GM15510 (cell line): ENCODE data around the gene TOE1.

Experiments
- POLR2A ChIP-seq: IDR thresholded peaks from 3 replicates; pipeline ENCODE4 v1.6.1; 2011; ENCODE audit warnings: borderline replicate concordance; ENCODE audit not compliant: insufficient read length; ENCODE audit errors: extremely low read depth

TOE1 gene

DNA sequence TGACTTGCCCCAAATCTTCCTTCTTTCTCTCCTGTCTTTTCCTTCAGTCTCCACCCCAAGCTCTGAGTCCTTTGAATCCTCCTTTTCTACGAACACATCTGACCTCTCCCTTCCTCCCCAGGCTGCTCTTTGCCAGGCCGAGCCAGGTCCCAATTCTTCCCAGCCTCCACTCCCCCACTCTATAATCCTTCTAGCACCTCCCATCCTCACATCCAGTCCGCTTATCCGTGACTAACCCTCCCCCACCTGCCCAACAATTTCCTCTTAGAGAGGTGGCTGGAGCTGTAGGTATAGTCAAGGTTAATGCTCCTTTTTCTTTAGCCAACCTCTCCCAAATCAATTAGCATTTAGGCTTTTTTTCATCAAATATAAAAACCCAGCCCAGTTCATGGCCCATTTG is 22.8 kb upstream of the TOE1 start:
- TF ChIP-seq POLR2A = no peak

DNA sequence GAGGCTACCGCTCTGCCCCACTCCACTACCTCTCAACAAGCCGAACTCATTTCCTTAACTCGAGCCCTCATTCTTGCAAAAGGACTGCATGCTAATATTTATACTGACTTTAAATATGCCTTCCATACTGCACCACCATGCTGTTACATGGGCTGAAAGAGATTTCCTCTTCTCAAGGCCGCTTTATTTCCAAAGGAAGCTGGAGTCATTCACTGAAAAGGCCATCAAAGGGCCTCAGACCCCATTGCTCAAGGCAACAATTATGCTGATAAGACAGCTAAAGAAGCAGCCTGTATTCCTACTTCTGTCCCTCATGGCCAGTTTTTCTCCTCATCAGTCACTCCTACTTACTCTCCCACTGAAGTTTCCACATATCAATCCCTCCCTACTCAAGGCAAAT is 20.2 kb upstream of the TOE1 start:
- no peak for TF ChIP-seq POLR2A

DNA sequence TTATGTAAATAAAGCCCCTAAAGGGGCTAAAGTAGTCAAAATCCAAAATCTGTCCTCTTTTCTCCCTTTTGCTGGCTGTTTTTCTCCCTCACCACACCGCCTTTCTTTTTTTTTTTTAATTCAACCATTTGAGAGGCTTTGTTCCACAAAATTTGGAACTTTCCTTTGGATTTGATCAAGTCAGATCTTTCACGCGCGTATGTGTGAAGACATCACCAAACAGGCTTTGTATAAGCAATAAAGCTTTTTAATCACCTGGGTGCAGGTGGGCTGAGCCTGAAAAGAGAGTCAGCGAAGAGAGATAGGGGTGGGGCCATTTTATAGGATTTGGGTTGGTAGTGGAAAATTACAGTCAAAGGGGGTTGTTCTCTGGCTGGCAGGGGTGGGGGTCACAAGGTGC is 18.5 kb upstream of the TOE1 start:
- TF ChIP-seq POLR2A = no peak

DNA sequence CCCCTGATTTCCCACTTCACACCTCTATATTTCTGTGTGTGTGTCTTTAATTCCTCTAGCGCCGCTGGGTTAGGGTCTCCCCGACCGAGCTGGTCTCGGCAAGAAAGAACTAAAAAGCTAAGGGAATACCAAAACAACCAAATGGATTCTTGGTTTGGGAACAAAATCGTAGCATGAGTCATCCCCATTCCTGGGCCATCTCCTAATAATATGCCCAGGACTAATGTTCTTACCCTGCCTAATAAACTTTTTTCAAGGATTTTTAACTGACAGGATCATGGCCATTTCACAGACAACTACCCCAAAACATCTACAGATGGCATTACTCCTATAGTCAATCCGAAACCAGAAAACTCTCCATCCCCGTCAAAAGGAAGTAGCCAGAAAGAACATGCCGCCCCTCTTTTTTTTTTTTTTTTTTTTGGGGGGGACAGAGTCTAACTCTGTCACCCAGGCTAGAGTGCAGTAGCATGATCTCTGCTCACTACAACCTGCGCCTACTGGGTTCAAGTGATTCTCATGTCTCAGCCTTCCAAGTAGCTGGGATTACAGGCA is 17.4 kb upstream of the TOE1 start:
- no peak for TF ChIP-seq POLR2A

GRCh38 chr1:45325851-45326506 is 14.0 kb upstream of the TOE1 start:
- TF ChIP-seq POLR2A = no peak

DNA sequence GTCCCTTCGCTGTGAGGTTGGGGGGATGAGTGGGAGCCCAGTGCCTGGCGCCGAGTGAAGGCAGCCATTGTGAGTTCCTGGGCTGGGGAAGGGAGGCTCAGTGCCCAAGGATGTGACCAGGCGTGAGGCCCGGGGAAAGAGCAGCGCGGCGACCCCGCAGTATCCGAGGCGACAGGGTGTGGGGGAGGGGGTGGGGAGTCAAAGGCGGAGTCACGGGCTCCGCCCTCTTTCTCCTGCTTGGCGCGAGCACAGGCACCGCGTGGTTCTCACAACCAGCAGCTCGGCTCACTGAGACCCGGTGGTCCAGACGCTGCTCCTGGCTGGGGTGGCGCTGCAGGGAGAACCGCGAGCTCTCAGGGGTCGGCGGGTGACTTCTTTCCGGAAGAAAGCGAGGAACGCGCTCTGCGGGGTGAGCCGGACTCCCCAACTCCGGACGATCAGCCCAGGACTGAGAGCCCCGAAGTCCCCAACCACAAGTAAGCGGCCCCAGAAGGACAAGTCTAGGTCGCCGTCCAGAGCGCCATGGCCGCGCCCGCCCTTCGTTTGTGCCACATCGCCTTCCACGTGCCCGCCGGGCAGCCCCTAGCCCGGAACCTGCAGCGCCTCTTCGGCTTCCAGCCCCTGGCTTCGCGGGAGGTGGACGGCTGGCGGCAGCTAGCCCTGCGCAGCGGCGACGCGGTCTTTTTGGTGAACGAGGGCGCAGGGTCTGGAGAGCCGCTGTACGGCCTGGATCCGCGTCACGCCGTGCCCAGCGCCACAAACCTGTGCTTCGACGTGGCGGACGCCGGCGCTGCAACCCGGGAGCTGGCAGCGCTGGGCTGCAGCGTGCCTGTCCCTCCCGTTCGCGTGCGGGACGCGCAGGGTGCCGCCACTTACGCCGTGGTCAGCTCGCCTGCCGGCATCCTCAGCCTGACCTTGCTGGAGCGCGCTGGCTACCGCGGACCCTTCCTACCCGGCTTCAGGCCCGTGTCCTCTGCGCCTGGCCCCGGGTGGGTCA is 13.0 kb upstream of the TOE1 start, which contains the start of gene HPDL:
Gene HPDL (plus strand): TSS at position 269 of the 997 bp plus-strand sequence. CDS start 254 bp downstream, at position 523.
- peak; percentile 80 for TF ChIP-seq POLR2A

DNA sequence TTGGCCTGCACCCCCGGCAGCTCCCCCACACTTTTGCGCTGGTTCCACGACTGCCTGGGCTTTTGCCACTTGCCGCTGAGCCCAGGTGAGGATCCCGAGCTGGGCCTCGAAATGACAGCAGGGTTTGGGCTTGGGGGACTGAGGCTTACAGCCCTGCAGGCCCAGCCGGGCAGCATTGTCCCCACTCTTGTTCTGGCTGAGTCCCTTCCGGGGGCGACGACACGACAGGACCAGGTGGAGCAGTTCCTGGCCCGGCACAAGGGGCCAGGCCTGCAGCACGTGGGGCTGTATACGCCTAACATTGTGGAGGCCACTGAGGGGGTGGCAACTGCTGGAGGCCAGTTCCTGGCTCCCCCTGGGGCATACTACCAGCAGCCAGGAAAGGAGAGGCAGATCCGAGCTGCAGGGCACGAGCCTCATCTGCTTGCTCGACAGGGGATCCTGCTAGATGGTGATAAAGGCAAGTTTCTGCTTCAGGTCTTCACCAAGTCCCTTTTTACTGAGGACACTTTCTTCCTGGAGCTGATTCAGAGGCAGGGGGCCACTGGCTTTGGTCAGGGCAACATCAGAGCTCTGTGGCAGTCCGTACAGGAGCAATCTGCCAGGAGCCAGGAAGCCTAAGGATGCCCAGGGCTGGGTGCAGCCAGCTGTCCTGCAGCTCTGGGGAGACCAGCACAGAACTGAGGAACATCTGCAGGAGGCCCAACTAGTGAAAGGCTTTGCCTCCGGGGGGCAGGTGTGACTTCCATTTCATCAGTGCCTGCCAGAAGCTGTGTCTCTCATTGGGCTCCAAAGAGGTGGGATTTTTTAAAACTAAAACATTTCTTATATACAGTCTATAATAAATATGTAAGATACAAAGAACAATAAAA is 12.1 kb upstream of the TOE1 start:
- TF ChIP-seq POLR2A = no peak

DNA sequence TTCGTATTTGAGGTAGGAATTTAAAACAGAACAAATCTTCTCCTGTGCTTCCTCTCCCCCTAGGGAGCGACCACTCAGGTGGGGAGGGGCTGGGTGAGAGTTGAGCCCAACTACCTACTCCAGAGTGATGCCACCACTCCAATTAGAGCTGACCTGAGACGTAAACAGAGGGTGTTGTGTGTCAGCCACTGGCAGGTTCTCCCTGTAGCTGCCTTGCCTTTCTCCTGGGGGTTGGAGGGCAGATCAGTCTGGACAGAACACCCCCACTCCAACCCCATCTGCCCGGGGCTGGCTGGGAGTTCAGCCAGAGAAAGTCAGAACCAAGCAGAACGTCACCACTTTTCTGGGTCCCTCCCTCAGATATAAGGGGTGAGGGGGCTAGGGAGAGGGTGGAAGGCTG is 11.3 kb upstream of the TOE1 start:
- no peak for TF ChIP-seq POLR2A

- TF ChIP-seq POLR2A = no peak
Observed at GRCh38 chr1:45329445-45329844, 10.5 kb upstream of the TOE1 start.

DNA sequence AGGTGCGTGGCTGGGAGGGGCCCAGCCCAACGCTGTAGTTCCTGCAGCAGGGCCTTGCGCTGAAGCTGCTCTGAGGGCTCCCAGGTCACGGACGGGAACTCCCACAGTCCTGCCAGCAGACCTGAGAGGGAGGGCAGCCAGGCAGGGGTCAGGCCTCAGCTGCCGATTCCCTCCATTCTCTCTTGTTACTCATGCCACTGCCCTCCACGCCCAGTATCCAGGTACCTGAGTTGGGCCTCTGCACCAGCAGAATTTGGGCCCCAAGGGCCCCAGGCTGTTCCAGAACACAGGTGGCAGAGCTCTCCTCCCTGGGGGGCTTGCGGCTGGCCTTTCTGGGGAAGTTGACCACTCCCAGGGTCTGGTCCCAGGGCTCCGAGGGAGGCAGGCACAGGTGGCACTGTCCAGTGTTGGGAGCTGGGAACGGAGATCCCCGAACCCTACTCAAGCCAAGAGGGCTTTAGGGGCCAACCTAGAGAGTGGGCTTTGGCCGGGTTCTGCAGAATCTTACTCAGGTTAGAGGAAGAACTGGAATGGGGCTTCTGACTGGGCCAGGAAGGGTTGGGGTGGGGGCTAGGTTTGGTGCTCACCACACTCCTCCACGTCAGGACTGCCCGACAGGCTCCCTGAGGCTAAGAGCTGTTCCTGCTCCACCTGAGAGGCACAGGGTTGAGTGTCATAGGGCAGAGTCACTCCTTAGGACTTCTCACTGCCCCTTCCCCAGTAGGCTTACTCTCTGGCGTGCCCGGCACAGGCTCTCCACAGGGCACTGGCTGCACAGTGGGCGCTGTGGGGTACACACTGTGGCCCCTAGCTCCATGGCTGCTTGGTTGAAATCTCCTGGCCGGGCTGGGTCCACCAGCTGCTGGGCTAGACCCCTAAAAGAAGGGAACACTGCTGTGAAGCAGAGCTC is 8.3 kb upstream of the TOE1 start:
- TF ChIP-seq POLR2A = no peak

DNA sequence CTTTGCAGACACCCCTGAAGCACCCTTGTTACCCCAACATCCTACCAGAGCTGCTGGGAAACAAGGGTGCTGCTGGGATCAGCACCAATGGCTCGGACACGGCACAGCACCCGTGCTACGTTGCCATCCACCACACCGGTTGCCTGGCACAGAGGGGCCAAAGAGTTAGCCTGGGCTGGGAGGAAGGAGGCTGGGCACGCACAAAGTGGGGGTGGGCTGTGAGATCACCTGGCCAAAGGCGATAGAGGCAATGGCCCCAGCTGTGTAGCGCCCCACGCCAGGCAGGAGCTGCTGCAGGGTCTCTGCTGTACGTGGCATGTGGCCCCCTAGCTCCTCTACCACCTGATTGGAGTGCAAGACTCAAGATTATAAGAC is 7.6 kb upstream of the TOE1 start:
- TF ChIP-seq POLR2A = no peak

GRCh38 chr1:45334308-45335245 is 5.4 kb upstream of the TOE1 start:
- TF ChIP-seq POLR2A = no peak
